ENCODE results near the gene USP13.

DNA sequence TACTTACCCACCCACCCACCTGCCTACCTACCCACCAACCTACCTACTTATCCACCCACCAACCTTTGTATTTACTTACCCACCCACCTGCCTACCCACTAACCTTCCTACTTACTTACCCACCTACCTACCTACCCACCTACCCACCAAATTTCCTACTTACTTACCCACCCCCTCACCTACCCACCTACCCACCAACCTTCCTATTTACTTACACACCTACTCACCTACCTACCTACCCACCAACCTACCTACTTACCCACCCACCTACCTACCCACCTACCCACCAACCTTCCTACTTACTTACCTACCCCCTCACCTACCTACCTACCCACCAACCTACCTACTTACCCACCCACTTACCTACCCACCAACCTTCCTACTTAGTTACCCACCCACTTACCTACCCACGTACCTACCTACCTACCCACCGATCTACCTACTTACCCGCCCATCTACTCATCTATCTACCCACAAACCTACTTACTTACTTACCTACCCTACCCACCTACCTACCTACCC is 179.6 kb downstream of the USP13 start:
- no peak for TF ChIP-seq JUND (IDR thresholded peaks at IDR 0.05)
- TF ChIP-seq, protein P1, sequence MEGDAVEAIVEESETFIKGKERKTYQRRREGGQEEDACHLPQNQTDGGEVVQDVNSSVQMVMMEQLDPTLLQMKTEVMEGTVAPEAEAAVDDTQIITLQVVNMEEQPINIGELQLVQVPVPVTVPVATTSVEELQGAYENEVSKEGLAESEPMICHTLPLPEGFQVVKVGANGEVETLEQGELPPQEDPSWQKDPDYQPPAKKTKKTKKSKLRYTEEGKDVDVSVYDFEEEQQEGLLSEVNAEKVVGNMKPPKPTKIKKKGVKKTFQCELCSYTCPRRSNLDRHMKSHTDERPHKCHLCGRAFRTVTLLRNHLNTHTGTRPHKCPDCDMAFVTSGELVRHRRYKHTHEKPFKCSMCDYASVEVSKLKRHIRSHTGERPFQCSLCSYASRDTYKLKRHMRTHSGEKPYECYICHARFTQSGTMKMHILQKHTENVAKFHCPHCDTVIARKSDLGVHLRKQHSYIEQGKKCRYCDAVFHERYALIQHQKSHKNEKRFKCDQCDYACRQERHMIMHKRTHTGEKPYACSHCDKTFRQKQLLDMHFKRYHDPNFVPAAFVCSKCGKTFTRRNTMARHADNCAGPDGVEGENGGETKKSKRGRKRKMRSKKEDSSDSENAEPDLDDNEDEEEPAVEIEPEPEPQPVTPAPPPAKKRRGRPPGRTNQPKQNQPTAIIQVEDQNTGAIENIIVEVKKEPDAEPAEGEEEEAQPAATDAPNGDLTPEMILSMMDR (IDR thresholded peaks at IDR 0.05 in 2 of 3, conservative IDR thresholded peaks at IDR 0.05 in 1 of 3; ENCODE audit: borderline replicate concordance in 1 of 3, insufficient read depth in 1 of 3, low read depth in 2 of 3, low read length in 2 of 3) = no peak
- TF ChIP-seq, protein P2, sequence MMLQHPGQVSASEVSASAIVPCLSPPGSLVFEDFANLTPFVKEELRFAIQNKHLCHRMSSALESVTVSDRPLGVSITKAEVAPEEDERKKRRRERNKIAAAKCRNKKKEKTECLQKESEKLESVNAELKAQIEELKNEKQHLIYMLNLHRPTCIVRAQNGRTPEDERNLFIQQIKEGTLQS (IDR thresholded peaks at IDR 0.05) = no peak
- TF ChIP-seq EZH2 (IDR thresholded peaks at IDR 0.05) = no peak

All from HCT116 (cell line).